CD4-positive, alpha-beta T cell treated with Interleukin-21 for 1 hour (primary cell): ENCODE measurements around the gene ATP8B4.
A peak's percentile ranks its signal among the peaks of the same experiment; 100 is the strongest.
"Not testable (repeated sequence)": the region's sequence is repeated elsewhere in the genome, so short reads cannot be mapped to it uniquely, and the experiment has no call there.

Experiments
- DNase-seq: peaks from one replicate; pipeline ENCODE4 v3.0.0-alpha.2; 2020

The ATP8B4 gene

DNA sequence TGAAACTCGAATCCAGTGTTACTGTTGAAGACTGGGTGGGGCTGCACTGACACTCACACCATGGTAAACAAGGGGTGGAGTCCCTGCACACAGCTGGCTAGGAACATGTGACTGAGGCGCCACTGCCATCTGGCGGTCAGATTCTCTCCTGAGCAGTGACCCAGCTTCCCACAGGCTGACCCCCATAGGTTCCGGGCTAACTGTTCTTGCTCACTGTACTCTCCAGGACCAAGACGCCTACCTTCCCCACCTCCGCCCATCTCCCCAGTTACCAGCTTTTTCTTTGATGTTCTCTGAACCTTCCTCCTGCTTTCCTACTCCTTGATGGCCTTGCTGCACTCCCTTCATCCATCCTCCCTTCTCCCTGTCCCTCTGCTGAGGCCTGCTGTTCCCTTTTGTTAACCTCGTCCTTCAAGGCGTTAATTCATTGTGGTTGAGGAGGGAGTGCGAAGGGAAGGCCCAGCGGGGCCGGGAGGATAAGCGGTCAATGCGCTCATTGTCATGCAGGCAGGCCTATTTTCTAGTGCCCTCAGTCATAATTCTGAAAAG, 115.2 kb downstream of the ATP8B4 start:
- peak; percentile 74 for DNase-seq

DNA sequence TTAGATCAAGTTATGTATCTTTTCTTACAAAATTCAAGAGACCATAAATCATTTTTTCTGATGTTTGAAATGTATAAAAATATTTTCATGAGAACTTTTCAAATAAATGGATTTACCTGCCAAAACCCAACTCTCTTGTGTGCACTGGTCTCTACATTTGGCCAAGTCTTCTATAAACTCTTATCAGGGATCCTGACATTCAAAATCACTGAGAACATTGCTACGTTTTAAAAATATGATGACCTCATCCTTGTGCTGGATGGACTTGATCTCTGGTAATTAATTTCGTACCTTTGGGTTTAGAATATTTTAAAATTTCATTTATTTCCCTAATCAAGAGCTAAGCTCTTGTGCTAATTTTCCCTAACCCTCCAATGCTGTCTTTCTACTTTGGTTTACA, 127.4 kb downstream of the ATP8B4 start:
- DNase-seq = no peak

DNA sequence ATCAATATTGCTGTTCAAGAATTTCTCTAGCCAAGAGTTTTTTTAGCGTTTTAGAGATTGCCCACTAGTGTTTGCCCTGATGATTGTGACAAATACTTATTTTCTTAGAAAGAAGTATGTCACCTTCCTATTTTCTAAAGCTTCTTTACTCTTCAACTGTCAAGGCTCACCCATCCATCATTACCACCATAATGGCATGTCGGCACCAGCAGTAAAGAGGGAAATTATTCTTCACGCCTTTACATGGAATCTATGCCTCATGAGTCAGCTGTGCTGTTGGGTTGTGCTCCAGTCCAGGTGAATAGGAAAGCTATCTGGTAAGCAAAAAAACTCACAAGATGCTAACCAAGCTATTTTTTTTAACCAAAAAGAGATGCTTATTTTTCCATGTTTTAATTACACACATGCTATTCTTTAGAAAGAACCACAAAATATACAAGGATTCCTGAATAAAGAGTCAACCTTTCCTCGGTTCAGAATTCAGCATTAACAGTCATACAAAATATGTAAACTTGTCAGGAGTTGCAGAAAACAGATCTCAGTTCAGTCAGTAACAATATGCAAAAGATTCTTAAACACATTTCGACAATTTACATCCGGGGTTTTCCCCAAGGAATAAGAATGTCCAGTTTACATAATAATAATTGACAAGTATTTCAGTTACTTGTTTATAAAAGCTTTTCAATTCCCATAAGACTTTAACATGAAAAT, 128.0 kb downstream of the ATP8B4 start:
- DNase-seq = no peak

DNA sequence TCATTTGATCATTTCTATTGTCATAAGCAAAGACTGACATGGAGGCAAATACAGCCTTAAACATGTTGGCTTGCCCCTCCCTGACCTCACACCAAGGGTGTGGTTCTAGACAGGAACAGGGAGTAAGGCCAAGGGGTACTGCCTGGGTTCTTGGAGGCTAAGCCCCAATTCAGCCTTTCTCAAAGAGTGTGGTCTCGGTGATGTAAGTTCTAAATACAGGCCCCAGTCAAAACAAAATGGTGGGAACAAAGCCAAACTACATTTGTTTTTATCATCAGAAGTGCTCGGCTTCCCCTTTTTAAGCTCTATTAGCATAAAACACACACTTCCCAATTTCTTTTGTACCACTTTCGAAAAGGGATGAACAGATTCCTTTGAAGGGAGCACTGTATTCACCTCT, 129.5 kb downstream of the ATP8B4 start:
- no peak for DNase-seq

DNA sequence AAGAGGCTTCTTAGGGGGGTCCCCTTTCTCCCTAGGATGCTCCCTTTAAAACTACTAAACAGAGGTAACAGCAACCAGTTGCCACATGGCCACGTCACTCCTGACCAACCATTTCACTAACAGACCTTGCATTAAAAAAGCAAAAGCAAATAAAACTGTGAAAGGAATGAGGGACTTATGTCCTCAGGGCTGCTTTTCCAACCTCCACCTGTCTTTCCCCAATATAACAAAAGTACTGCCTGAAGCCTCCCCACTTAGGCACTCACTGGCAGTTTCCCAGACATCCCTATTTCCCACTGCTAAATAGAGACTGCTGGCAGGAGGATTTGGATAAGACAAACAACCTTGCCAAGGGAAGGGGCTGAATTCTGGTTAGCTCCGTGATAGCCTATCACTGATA, 130.3 kb downstream of the ATP8B4 start:
- DNase-seq = no peak

DNA sequence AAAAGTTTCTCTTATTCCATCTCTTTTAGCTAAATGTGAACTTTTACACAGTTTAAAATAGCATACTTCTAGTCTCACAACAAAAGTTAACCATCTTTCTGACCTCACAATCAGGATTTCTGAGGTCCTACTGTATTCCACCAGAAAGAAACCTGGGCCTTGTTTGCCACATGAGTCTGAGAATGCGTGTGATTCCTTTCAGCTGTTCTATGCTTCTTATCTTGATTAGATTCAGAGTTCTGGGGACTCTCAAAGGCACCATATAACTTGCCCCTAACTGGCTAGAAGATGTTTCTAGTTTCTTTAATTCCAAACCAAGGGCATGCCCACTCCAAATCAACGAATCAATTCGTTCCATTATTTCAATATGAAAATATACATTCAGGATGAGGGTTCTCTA, 131.1 kb downstream of the ATP8B4 start:
- DNase-seq = no peak

DNA sequence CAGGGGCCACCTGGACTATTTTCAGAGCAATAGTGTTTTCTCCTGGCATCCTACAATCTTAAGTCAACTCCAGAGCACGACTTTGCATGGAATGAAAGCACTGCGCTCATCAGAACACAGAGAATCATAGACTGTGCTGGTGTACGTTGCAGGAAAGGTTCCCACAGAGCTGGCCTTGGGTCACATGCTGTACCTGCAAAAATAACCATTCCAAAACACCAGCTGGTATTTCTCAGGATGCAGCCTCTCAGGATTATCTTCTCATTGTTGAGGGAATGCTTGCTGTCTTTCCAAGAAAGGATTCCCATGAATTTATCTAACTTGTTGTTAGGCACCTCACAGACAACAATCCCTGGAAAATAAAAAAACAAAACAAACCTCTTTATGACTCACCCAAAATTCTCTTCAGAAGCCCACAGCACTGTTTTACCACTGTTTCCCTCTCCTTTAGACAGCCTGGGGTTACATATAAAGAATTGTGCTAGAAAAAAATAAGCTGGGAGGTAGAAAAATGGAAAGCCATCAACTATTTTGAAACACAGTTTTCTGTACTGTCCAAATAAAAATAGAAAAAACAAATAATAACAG, 131.7 kb downstream of the ATP8B4 start:
- DNase-seq = no peak

DNA sequence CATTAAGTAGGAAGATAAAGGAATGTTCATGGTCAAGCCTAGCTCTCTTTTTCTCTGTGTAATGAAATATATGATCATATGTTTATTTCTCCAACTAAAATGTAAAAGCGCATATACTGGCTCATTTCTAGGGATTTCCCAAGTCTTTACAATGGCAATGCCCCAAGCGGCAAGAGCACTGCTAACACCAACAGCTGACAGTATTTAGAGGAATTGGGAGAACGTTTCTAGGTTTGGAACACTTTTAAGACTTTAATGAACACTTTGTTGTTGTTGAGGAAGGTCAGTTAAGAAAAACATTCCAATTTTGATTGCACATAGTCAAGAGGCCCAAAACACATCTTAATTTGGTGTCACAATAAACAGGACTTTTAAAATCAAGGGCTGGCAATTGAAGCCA, 132.7 kb downstream of the ATP8B4 start:
- no peak for DNase-seq

DNA sequence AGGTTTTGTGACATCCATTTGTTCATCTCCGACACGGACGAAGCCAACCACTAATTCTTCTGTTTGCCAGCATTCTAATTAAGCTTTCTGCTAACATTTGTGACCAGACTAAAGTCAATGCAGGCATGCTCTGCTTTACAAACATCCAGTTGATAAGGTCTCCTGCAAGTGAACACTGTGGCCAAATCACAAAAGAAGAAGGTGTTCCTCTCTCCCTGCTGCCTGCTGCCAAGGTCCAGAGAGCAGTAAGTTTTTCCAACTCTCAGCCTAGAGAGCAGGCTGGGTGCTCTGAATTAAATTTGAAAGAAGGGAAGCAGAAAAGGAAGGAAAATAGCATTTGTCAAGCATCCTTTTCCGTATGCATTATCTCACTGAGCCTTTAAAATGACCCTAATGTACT, 133.6 kb downstream of the ATP8B4 start:
- DNase-seq = no peak

DNA sequence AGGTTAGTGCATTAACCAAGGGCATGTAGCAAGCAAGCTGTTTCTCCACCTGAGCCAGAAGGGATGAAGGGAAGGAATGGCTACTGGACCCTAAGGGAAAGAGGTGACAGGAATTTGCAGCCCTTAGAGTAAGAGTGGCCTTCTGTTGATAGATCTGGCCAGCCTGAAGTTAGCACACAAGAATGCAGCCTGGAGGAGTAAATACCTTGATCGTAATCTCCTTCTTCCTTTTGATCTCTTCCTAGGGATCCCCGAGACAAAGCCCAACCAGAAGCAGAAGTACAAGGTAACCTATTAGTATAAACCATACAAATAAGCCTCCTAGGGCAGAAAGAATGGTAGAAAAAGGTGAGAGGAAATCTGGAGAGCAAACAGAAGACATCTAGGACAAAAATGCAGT, 134.6 kb downstream of the ATP8B4 start:
- DNase-seq = no peak

DNA sequence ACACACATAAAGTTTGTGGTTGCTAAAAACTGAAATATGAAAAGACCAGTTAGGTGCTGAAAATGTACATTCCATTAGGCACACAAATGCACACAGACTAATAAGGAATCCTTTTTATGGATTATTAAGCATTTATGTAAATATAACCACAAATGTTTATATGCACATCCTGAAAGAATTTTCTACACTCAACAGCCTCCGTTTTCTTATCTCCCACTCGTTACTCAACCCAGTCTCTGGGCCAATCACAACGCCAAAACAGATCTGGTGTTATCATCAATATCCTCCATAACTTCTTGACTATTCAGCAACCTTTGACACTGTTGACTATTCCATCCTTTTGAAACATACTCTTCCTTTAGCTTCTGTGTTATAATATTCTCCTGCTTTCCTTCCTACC, 136.4 kb downstream of the ATP8B4 start:
- no peak for DNase-seq

DNA sequence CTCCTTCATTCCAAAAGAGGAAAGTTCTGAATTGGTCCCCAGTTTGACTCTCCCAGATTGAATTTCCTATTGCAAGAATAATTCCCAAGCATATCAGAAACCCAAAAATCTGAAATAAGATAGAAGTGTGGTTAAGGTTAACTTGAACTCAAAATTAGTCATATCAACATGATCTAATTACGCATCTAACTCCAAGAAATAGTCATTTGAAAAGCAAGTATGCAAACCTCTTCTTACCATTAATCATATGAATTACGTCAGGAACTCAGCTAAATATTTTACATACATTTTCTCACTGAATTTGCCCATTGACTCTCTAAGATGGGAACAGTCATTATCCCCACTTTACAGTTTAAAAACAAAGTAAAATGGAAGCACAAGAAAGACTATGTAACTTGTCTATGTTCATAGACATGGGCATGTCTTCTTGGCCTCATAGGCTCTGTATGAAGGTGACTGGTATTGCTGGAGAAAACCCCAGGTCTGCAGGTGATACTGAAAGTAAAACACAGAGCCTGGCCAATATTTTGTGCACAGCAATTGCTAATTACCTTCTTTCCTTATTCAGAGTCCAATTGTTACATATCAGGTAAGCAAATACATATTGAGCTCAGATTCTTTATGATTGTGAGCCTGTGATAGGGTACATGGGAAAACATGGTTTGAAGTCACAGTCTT, 139.2 kb downstream of the ATP8B4 start:
- no peak for DNase-seq

DNA sequence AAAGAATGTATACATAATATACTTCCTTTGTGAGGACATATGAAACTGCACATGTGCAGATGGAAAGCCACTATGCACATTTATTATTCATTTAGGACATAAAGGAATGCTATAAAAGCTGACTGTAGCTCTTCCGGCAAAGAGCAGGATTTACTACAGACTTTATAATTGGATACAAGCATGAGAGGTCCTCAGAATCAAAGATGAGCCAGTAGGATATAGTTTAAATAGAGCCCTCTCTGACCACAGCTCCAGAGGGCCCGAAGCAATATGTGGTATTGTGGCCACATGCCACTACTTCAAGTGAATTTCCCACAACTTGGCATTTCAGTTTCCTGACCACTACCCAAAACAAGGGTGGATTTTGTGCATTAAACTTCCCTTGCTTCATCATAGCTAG, 140.9 kb downstream of the ATP8B4 start:
- no peak for DNase-seq

DNA sequence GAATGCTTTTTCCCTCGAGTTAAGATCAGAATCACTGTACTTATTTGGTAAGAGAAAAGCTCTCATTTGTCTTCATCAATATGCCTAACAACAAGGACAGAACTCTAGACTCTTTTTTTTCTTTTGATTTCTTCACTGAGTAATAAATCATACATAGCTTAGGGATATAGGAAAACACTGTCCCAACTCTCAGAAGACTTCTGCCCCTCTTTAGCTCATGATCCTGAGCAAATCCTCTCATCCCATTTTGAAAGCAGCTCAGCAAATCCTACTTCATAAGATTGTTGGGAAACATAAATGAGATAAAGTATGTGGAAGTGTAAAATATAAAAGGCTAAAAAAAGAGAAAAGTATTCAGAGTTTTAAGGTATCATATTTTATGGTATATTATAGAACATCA, 141.7 kb downstream of the ATP8B4 start:
- DNase-seq = no peak

DNA sequence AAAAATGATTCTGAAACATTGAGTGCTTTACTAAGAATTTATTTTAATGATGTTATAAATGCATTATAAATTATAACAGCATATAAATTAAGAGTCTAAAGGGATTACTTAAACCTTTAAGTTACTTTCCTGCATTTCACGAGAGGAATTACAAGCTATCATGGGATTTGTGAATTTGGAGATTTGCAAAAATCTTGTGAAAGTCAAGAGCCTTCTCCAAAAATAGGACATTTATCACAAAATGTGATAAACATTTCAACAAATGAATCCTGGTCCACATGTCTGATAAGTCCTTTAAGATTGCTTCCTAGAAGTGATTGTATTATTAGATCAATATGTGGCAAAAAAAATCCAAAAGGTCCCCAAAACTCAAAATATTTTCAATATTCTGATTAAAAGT, 154.5 kb downstream of the ATP8B4 start:
- DNase-seq = no peak

DNA sequence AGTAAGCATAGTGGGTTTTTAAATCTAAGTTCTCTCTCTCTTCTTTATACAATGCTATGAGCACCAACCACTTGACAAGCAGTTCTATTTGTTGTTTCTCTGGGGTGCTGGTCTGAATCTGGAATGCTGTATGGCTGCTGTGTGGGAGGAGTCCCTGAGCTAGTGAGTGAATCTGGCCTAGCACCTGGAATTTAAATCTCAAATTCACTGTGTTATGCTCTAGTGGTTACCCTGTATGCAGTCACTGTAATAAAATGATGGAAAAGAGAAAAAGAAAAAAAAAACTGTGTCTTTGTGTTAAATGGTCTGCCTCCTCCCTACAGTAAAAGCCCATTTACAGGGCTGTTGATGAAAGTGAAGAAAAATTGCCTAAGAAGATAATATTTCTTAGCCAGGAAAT, 155.0 kb downstream of the ATP8B4 start:
- no peak for DNase-seq

DNA sequence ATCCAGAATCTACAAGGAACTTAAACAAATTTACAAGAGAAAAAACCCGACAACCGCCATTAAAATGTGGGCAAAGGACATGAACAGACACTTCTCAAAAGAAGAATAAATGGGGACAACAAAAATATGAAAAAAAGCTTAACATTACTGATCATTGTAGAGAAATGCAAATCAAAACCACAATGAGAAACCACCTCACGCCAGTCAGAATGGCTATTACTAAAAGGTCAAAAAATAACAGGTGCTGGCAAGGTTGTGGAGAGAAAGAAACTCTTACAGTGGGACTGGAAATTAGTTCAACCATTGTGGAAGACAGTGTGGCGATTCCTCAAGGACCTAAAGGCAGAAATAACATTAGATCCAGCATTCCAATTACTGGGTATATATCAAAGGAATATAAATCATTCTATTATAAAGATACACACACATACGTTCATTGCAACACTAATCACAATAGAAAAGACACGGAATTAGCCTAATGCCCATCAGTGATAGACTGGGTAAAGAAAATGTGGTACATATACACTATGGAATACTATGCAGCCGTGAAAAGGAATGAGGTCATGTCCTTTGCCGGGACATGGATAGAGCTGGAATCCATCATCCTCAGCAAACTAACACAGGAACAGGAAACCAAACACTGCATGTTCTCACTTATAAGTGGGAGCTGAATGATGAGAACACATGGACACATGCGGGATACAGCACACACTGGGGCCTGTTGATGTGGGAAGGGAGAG, 155.8 kb downstream of the ATP8B4 start:
- DNase-seq = not testable (repeated sequence)

DNA sequence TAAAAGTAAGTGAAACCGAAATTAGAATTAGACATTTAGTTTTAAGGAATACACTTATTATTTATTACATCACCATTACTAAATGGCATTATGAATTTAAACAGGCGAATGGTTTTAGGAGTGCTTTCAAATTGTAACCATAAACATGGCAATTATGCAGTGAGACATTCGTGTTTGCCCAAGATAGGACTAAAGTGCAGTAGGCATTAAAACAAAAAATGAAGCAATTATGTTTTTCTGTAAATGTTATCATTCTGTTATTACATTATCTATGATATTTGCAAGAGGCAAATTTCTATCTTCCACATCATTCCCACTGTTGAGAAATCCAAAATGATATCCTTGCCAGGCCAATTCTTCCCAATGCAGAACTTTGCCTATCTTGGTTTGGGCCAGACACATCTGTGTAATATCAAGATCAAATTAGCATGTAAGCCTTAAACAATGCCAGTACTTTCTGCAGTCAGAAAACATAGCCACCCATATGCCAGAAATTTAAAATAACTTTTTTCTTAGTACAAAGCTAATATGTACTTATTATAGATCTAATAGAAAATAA, 156.9 kb downstream of the ATP8B4 start:
- DNase-seq = no peak

DNA sequence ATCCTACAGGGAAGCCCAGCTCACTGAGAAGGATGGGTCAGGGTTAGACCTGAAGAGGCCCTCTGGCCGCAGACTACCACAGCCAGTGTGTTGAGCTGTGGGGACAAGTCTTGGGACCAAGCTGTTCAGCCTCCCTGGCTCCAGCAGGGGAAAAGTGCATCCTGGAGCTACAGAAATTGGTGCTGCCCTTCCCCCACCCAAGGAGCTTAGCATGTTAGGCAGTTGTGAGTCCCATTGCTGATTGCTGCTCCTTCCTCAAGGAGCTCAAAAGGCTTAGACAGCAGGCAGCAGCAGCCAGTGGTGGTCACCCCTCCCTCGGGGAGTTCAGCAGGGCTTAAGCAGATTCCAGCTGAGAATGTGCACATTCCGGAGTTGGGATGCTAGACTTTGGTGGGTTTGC, 165.6 kb downstream of the ATP8B4 start:
- no peak for DNase-seq

DNA sequence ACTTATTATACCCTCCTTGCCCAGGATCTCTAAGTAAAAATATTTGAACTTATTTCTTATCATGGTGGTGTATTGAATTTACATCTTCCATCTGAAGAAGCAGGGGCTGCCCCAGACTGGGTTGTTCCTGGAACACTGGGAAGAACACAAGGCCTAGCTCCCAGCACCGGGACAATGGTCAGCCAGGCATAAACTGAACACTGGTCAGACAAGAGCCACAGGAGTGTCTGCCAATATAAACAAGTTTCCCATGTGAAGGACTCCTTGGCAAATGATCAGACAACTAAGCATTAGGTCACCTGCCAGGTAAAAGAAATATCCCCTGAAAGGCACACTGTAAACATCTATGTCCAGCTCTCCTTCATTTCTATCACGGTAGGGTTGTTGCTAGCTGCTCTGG, 172.4 kb downstream of the ATP8B4 start:
- DNase-seq = no peak

DNA sequence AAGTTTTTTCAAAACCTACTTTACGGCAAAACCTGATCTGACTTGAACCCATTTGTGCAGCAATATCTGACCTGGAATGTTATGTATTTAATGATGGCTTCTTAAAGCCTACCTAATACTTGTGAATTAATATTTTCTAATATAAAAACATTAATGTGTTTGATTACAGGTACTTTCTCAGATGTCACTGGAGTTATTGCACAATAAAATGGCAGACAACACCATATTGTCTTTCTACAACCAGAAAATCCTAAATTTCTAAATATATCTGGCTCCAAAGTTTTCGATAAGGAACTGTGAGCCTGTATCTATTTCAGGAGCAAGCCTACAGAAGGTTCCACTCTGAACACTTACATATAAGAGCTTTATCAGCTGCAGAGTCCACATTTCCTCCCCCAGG, 184.5 kb downstream of the ATP8B4 start:
- DNase-seq = no peak

DNA sequence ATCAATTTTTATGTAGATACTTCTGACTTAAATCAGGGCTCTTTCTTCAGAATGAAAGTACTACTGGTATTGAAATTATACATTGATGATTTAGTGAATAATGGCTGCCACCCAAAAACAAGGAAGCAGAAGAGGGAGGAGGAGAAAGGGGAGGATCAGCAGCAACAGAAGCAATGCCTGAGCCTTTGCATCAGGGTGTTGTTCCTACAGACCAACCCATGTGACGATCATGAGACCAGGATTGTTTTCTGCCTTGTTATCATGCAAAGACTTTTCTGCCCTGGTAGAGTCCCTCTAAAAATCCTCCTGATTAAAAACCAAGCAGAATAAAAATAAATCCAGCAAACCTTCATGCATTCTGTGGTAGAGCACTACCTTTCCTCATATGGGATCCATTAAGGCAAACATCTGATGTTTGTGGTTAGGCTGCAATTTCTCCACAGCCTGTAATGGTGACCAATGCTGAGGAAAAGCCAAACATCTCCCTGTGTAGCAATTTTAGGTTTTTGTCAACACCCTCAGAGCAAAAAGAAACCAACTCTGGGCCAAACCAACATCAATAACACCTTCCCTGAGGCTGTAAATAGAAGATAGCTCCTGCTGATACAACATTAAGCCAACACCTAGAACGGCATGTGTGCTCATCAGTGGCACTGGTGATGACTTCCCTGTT, 191.7 kb downstream of the ATP8B4 start:
- DNase-seq = no peak

DNA sequence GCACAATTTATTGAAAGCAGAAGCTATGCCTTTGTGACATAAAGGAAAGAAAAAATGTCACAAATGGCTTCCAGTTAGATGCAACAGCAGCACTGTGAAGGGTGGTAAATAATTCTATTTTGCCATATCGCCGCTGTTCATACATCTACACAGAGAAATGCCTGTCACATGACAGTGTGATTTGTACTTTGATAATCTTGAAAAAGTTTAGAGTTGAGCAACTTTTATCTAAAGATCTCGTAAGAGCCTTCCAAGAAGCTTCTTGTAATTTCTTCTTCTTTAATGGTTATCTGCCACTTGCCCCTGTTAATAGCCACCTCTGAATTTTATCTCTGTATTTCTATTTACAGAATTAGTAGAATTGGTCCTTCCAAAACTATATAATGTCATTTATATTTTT, 192.3 kb downstream of the ATP8B4 start:
- DNase-seq = no peak
